Effector CD8-positive, alpha-beta T cell (primary cell): ENCODE measurements around the gene LRP1.

ENCODE experiments used
- DNase-seq: peaks from one replicate; lab custom pipeline; 2025; lab: John Stamatoyannopoulos, UW

Gene LRP1

DNA sequence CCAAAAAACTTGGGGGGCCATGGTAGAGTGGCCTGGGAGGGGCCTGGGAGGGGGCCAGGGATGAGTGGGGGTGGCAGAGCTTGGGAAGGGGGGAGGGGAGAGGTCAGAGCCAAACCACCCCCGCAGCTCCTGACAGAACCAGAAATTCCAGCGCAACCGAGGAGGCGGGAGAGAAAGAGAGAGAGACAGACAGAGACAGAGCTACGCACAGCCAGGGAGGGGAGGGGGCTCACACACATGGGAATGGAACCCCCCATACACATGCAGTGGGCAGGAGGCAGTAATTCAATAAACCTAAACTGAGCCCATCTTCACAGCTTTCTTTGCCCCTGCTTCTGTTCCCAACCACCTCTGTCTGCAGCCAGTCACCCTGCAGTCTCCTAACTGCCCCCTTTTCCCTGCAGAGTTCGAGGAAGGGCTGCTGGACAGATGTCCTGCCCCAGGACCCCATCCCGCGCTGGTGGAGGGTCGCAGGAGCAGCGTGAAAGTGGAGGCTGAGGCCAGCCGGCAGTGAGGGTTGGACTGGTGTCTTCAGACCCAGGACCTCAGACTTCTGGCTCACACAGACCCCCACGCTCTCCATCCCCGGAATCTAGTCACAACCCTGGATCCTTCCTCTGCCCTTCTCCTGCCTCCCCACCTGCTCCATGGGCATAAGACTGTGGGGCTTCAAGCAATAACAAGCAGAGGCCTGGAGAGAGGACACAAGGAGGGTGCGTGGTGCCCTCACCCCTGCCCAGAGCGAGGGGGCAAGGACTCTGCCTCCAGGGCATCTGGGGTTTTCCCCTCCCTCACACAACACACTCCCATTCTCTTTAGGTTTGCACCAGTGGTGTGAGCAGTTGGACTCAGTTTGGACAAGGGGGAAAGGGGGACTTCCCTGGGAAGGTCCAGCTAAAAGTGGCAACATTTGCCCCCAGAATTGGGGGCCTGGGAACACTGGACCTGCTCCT, 33.8 kb upstream of the LRP1 start:
- DNase-seq: no peak

GRCh38 chr12:57095440-57095839, 32.8 kb upstream of the LRP1 start:
- DNase-seq: no peak

- DNase-seq: no peak
Measured at GRCh38 chr12:57096099-57096572, 32.1 kb upstream of the LRP1 start.

GRCh38 chr12:57096748-57097553, 31.3 kb upstream of the LRP1 start:
- no peak for DNase-seq

DNA sequence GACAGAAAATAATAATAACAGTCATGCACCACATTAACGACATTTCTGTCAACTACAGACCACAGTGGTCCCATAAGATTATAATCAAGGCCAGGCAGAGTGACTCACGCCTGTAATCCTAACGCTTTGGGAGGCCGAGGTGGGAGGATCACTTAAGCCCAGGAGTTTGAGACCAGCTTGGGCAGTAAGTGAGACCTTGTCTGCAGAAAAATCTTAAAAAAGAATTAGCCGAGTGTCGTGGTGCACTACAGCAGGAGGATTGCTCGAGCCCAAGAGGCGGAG, 30.8 kb upstream of the LRP1 start:
- no peak for DNase-seq

DNA sequence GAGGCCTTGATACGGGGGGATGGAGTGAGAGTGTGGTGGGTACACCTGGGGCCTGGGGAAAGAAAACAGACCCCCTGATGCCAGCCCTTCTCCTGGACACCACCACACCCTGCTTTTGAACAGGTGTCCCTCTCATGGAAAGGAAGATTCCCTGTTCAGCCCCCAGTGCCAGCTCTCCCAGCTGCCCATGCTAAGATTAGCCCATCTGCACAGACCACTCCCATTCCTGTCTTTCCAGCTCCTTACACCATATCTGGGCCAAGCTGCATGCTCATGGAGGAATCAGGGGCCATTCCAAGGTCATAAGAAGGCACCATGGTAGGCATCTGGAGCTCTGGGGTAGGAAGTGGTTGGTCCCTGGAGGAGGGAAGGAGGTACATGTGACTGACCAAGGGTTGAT, 29.7 kb upstream of the LRP1 start:
- DNase-seq: no peak

DNA sequence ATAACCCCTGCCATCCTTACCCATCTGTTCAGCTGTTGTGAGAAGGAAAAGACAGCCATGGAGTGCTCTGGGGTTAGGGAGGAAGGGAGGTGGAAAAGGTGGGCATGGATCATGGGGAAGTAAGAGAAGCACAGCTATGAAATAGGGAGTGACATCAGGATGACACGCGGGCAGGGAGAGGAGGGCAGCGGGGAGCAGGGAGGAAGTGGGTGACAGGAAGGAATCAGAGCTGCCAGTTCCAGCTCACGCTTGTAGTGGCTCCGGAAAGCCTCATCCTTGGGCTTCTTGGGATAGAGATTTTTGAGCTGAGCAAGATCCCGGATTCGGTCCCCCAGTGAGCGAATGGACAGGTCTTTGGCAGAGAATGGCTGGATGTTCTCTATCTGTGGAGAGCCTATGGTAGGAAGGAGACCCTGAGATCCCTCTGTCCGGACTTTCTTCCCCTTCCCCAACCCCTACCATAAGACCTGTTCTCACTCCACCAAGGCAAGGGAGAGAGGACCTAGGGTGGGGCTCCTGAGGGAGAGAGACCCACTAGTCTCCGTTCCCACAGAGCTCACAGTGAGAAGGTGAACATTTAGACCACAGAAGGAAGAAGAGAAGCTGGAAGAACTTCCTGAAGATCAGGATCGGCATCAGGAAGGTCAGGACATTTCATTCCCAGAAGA, 29.1 kb upstream of the LRP1 start:
- no peak for DNase-seq

GRCh38 chr12:57099766-57100165, 28.5 kb upstream of the LRP1 start:
- DNase-seq: no peak

DNA sequence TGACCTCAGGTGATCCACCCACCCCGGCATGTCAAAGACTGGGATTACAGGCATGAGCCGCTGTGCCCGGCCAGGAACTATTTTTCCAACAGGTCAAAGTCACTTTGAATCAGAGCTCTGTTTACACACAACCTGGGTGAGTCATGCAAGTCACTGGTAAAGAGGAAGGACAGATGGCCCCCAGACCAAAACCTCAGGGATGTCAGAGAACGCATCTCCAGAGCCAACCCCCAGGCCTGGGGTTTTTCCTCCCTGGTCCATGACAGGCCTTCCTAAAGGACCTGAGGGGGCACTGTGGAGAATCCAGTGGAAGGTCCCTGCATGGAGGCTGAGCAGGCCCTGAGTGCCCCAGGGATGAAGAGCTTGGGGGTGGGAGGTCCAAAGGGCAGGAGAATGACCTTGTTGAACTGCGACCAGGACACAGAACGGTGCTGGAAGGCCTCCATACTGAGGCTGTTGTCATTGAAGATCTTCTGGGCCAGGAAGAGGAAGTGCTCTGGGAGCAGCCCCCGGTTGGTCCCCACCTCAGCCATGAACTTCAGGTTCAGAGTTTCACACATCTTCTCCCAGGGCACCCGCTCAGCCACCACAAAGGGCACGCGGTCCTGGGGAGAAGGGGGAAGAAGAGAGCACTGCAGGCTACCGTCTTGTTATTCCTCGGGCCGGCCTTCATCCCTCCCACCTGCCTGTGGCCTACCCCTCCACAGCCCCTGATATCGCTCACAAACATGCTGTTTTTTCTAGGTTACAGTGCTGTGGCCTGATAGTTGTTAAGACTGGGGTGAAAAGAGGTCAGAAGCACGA, 26.2 kb upstream of the LRP1 start:
- no peak for DNase-seq

GRCh38 chr12:57103856-57104255, 24.4 kb upstream of the LRP1 start:
- no peak for DNase-seq

- DNase-seq: no peak
Measured at GRCh38 chr12:57104292-57104910, 23.9 kb upstream of the LRP1 start.

DNA sequence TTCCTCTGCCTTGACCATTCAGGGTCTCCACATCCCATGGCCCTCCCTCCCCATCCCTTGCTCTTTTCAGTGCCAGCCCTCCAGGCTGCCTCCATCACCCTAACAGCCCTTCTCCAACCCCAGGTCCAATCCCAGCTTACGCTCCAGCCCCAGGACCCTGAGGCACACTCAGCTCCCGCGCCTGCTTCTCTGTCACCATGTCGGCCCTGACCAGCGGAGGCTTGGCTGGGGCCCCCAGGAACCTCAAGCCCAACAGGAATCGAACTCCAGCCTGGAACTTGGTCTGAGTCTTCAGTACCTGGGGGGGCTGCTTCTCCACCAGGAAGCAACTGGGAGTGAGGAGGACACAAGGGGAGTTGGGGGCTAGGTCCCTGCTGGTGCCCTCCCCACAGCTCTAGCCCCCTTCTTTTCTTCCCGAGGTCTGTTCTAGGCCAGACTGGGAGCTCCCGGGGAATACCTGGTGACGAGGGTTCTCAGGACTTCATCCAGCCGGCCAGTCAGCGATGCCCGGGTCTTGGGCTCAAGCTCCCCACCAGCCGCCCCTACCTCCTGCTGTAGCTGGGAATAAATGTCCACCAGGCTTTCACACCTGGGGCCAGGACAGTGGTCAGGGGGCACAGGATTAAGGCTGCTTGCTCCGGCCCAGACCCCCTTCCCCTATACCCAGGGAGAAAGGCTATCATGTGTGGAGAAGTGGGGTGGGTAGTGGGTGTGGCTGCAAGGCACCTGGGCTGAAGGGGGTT, 23.1 kb upstream of the LRP1 start:
- no peak for DNase-seq

DNA sequence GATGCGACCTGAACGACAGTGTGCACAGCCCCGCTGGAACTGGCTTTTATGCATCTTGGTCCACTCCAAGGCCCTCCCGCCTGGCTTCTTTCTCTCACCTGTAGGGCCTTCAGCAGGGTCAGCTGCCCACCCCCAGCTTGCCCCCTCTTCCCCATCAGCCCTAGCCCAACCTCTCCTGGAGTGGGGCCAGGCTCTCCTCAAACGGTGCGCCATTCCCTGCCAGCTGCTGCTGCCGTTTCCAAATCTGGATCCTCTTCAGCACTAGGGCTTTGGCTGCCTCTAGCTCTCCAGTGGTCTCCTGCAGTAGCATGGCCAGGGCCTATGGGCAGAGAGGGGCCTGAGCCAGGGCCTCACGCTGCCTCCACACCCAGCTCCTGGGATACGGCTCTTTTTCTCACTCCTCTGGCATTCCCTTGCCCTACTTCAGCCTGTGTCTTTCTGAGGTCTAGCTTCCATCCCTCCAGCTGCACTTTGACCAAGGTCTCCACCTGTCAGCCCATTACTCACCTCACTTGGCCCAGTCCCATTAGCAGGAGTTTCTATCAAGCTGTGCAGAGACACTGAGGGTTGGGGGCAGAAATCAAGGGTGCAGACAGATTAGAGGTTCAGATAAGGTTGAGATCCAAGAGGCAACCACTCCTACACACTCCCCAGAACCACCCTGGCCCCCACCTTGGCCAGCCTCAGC, 22.1 kb upstream of the LRP1 start:
- no peak for DNase-seq

DNA sequence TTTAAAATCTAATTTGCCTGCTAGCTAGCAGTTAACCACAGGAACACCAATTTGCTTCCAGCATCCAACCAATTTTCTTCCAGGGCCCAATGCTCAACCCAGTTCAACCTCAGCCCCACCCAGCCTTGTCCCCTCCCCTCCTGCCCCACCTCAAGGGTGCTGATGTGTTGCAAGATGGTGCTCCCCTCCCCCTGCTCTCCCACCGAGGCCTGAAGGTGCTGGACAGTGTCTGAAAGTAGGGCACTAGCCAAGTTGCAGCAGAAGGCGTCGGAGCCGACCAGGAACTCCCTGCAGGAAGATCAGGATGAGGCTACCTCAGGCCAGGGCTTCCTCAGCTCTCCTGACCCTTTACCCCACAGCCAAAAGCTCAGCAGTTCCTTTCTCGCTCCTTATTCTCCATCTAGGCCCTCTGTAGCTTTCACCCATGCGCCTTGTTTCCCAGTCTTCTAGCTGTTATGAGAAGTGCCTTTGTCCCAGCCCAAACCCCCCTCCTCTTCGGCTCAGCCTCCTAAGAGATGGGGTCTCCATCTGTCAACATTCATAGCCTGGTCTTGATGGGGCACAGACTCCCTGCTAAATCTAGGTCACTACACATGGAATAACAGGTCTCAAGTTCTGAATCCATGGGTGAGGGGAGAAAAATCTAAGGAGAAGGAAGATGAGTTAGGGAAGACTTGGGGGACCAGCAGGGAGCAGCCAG, 20.7 kb upstream of the LRP1 start:
- DNase-seq: no peak

DNA sequence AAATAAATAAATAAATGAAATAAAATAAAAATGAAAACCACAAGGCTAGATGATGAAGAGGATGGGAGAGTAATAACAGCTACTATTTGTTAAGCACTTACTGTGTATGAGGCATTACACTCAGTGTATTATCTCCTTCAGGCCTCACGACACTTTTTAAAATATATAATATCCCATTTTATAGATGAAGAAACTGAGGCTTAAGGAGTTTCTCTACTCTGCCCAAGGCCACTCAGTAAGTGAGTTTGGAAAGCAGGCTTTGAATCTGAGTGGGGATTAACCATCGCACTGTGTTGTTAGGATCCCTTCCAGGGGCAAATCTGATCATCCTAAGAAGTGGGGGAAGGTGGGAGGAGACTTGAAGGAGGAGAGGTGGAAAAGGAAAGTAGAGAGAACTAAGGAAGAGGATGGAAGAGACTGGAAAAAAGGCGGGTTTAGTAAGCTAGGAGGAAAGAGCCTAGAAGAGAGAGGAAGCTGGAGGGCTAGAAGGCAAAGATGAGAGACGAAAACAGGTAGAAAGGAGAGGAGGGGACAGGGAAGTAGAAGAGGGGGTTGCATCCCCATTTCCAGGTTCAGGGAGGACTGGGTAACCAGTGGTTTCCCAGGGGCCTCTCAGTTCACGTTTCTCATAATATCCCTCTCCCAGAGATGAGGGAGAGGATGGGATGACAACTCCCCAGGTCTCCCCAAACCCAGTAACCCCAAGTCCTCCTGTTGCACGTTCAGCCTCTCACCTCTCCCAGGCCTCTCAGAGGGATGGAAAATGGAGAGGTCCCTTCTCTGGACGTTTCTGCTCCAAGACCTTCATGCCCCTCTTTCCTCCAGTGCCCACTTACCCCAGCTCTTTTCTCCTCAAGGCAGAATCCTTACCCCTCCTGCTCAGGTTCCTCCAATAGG, 18.8 kb upstream of the LRP1 start:
- DNase-seq: no peak

GRCh38 chr12:57110104-57111030, 17.9 kb upstream of the LRP1 start:
- DNase-seq: peak; percentile 66
